OCI-LY1 (cell line): ENCODE measurements around the gene TSPAN6.

Experiments
- H2AFZ ChIP-seq: fragments of 200-600 bp; sonication (generic), shearing (Covaris generic); 2 replicates; pipeline ENCODE4 v1.6.0; 2014; ENCODE audit warnings: antibody characterized with exemption, mild to moderate bottlenecking, low read length
- H3F3A ChIP-seq: fragments of 200-600 bp; sonication (generic), shearing (Covaris generic); 2 replicates; pipeline ENCODE4 v1.6.0; 2014; ENCODE audit warnings: mild to moderate bottlenecking, antibody characterized with exemption, low read length, moderate library complexity; ENCODE audit not compliant: insufficient read depth
- H3K27ac ChIP-seq: fragments of 200-600 bp; sonication (generic); 2 replicates; pipeline ENCODE4 v1.5.1; 2014; ENCODE audit warnings: low read length, mixed run types, mild to moderate bottlenecking, low read depth; ENCODE audit not compliant: poor library complexity, severe bottlenecking
- H3K27me3 ChIP-seq: fragments of 200-600 bp; sonication (generic); 2 replicates; pipeline ENCODE4 v1.6.0; 2014; ENCODE audit warnings: antibody characterized with exemption, mild to moderate bottlenecking, low read length, moderate library complexity; ENCODE audit not compliant: insufficient read depth
- H3K36me3 ChIP-seq: fragments of 200-600 bp; sonication (generic); 2 replicates; pipeline ENCODE4 v1.6.1; 2014; ENCODE audit warnings: mild to moderate bottlenecking, antibody characterized with exemption, low read length, moderate library complexity, mixed read lengths; ENCODE audit not compliant: insufficient read depth
- H3K4me1 ChIP-seq: fragments of 200-600 bp; sonication (generic); 2 replicates; pipeline ENCODE4 v1.5.1; 2014; ENCODE audit warnings: mild to moderate bottlenecking, low read length, moderate library complexity; ENCODE audit not compliant: insufficient read depth, severe bottlenecking
- H3K4me2 ChIP-seq: fragments of 200-600 bp; sonication (generic), shearing (Covaris generic); 2 replicates; pipeline ENCODE4 v1.6.1; 2014; ENCODE audit warnings: low read length
- H3K4me3 ChIP-seq: fragments of 200-600 bp; sonication (generic); 2 replicates; pipeline ENCODE4 v1.5.1; 2014; ENCODE audit warnings: low read length, low read depth, mild to moderate bottlenecking, mixed read lengths; ENCODE audit not compliant: poor library complexity, severe bottlenecking
- H3K79me2 ChIP-seq: fragments of 200-600 bp; shearing (Covaris generic); 2 replicates; pipeline ENCODE4 v1.6.1; 2016; ENCODE audit warnings: mixed run types, low read length, mixed read lengths; ENCODE audit not compliant: insufficient read depth
- H3K9ac ChIP-seq: fragments of 200-600 bp; sonication (generic), shearing (Covaris generic); 2 replicates; pipeline ENCODE4 v1.6.1; 2014; ENCODE audit warnings: mild to moderate bottlenecking, low read length, mixed read lengths
- H3K9me2 ChIP-seq: fragments of 200-600 bp; sonication (generic), shearing (Covaris generic); 2 replicates; pipeline ENCODE4 v1.6.1; 2014; ENCODE audit warnings: low read depth, mild to moderate bottlenecking, low read length, mixed read lengths
- H3K9me3 ChIP-seq: fragments of 200-600 bp; shearing (Covaris generic); 2 replicates; pipeline ENCODE4 v1.6.1; 2014; ENCODE audit warnings: low read length, mixed read lengths
- H4K20me1 ChIP-seq: fragments of 200-600 bp; sonication (generic), shearing (Covaris generic); 2 replicates; pipeline ENCODE4 v1.6.0; 2016; ENCODE audit warnings: mild to moderate bottlenecking, low read length; ENCODE audit not compliant: insufficient read depth
- EZH2 ChIP-seq: fragments of 200-600 bp; sonication (generic), shearing (Covaris generic); IDR thresholded peaks from 2 replicates; pipeline ENCODE4 v1.8.0; 2017; ENCODE audit warnings: borderline replicate concordance, mixed run types, mild to moderate bottlenecking, antibody characterized with exemption, low read length, moderate library complexity, mixed read lengths
- TF ChIP-seq, protein P1 (sequence below): fragments of 200-600 bp; sonication (generic), shearing (Covaris generic); IDR thresholded peaks from 2 replicates; pipeline ENCODE4 v1.5.1; 2017; ENCODE audit warnings: mild to moderate bottlenecking, antibody characterized with exemption, low read length, moderate library complexity, mixed read lengths

TSPAN6 gene

DNA sequence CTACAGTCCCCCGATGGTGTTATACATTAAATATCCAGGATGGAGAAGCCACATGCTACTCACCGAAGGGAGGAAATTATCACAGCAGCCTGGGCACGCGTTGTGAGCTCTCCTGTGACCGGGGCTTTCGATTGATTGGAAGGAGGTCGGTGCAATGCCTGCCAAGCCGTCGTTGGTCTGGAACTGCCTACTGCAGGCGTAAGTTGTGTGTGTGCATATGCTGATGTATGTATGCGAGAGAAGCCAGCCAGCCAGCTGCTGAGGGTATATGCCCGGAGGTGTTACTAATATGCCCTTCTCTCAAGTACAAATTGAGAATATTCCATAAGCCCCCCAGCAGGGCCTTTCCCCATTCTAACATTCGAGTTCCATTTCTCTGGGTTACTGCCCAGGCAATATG, 25.6 kb upstream of the TSPAN6 start:
- TF ChIP-seq EZH2: no peak
- TF ChIP-seq, protein P1, sequence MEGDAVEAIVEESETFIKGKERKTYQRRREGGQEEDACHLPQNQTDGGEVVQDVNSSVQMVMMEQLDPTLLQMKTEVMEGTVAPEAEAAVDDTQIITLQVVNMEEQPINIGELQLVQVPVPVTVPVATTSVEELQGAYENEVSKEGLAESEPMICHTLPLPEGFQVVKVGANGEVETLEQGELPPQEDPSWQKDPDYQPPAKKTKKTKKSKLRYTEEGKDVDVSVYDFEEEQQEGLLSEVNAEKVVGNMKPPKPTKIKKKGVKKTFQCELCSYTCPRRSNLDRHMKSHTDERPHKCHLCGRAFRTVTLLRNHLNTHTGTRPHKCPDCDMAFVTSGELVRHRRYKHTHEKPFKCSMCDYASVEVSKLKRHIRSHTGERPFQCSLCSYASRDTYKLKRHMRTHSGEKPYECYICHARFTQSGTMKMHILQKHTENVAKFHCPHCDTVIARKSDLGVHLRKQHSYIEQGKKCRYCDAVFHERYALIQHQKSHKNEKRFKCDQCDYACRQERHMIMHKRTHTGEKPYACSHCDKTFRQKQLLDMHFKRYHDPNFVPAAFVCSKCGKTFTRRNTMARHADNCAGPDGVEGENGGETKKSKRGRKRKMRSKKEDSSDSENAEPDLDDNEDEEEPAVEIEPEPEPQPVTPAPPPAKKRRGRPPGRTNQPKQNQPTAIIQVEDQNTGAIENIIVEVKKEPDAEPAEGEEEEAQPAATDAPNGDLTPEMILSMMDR: no peak
- Histone ChIP-seq H3K9me3 (no peaks in the 10 kb centered on the region), H3K9ac (no peak overlapping the region), H3F3A (no peaks in the 10 kb centered on the region), H3K27ac (no peak overlapping the region), H3K4me1 (no peaks in the 10 kb centered on the region), H3K27me3 (no peaks in the 10 kb centered on the region), H3K79me2 (no peaks in the 10 kb centered on the region), H2AFZ (no peak overlapping the region), H4K20me1 (no peaks in the 10 kb centered on the region), H3K36me3 (no peaks in the 10 kb centered on the region), H3K4me2 (no peak overlapping the region), H3K9me2 (no peaks in the 10 kb centered on the region), H3K4me3 (no peak overlapping the region)

DNA sequence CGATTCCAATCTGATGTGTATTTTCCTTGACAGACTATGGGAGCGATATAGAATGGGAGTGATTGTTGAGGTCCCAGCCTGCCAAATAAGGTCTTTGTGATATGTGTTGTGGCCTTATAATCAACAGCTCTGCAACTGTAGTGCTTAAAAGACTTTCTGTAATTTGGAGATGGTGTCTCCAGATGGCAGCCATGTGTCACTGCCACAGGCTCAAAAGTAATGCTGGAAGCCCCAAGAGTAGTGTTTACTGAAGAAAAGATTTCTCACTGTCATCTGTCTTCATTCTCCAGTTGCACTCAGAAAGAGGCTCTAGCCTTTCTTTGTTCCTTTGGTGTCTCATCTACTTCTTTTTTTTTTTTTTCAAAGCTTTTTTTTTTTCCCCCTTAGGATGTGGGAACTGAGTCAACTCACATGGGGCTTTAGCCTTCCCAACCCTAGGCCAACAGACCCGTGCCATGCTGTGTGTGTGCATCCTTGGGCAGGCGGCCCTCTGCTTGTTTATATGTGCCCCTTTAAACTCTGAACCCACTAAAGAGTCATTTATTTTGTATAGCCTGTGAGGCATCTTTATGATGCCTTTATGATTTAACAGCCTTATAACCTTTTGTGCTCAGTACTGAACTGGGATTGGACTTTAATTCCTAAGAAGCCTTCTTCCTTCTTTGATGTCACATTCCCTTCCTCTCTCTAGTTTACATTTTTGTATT, 23.0 kb upstream of the TSPAN6 start:
- H3K27me3 ChIP-seq: no peaks in the 10 kb centered on the region
- no peak overlapping the region for H3K27ac ChIP-seq
- TF ChIP-seq EZH2: no peak
- TF ChIP-seq, protein P1: no peak
- H4K20me1 ChIP-seq: no peaks in the 10 kb centered on the region
- no peak overlapping the region for H3K4me3 ChIP-seq
- H3K9me3 ChIP-seq: no peaks in the 10 kb centered on the region
- no peak overlapping the region for H3K9ac ChIP-seq
- no peaks in the 10 kb centered on the region for H3K79me2 ChIP-seq
- H3F3A ChIP-seq: no peaks in the 10 kb centered on the region
- H3K9me2 ChIP-seq: no peaks in the 10 kb centered on the region
- H3K4me2 ChIP-seq: no peak overlapping the region
- H3K4me1 ChIP-seq: no peaks in the 10 kb centered on the region
- H2AFZ ChIP-seq: no peak overlapping the region
- H3K36me3 ChIP-seq: no peaks in the 10 kb centered on the region

DNA sequence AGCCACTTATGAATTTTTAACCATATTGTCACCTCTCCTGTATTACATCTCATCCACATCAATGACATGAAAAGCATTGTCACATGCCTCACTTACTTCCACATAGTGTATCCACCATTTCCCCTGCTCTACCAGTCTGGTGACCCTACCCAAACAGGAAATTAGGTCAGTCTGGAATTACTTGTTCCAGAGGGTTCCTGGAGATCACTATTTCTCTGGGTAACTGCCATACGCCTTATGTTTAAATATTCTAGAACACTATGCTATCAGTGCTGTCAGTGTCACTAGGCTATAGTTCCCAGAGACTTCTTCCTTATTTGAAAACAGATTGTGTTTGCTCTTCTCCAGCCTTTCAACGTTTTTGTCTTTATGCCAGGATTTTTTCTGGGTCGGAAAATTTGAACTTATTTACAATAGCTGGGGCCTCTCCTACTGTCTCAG, 22.4 kb upstream of the TSPAN6 start:
- H3K27ac ChIP-seq: no peak overlapping the region

More for the DNA sequence above, 22.4 kb upstream of the TSPAN6 start:
- Histone ChIP-seq H3K27me3 (no peaks in the 10 kb centered on the region), H3K4me3 (no peak overlapping the region), H3K36me3 (no peaks in the 10 kb centered on the region), H3F3A (no peaks in the 10 kb centered on the region), H3K4me1 (no peaks in the 10 kb centered on the region), H3K9ac (no peak overlapping the region), H3K79me2 (no peaks in the 10 kb centered on the region), H3K9me3 (no peaks in the 10 kb centered on the region), H2AFZ (no peak overlapping the region), H3K4me2 (no peak overlapping the region), H4K20me1 (no peaks in the 10 kb centered on the region), H3K9me2 (no peaks in the 10 kb centered on the region)
- TF ChIP-seq EZH2: no peak
- TF ChIP-seq, protein P1: no peak
